Stimulated activated effector memory CD8-positive, alpha-beta T cell treated with anti-CD3 and anti-CD28 coated beads, Interleukin-12 subunit alpha, Interleukin-12 subunit beta, amount 100 ng/mL, for 72 hours (primary cell): Measurements from ENCODE around the gene CCDC33.

ENCODE experiments used
- ATAC-seq: fragments of 150-1000 bp; cut with Tn5 transposase; 2 replicates; pipeline ENCODE4 v1.10.0; 2021
- DNase-seq, 2 donors: peaks; one replicate each; pipeline ENCODE4 v3.0.0; 2021 to 2022; ENCODE audit warnings: low spot score in 2 of 2
- H3K27ac Mint-ChIP-seq: one replicate; pipeline ENCODE4 v1.8.0; 2022; ENCODE audit warnings: mild to moderate bottlenecking, mixed read lengths
- H3K36me3 Mint-ChIP-seq: one replicate; pipeline ENCODE4 v1.8.0; 2022; ENCODE audit warnings: mild to moderate bottlenecking, mixed read lengths
- H3K4me1 Mint-ChIP-seq: one replicate; pipeline ENCODE4 v1.8.0; 2022; ENCODE audit warnings: mixed read lengths
- H3K4me3 Mint-ChIP-seq: one replicate; pipeline ENCODE4 v1.8.0; 2022; ENCODE audit warnings: mild to moderate bottlenecking, mixed read lengths
- H3K9me3 Mint-ChIP-seq: one replicate; pipeline ENCODE4 v1.8.0; 2022; ENCODE audit warnings: mixed read lengths

CCDC33 gene

GRCh38 chr15:74300057-74300795, 64.1 kb downstream of the CCDC33 start:
- no peaks in the 10 kb centered on the region for H3K4me1 Mint-ChIP-seq
- no peaks in the 10 kb centered on the region for H3K9me3 Mint-ChIP-seq
- no peak for ATAC-seq
- no peaks in the 10 kb centered on the region for H3K36me3 Mint-ChIP-seq
- DNase-seq: no peak
- no peak overlapping the region for H3K4me3 Mint-ChIP-seq
- H3K27ac Mint-ChIP-seq: no peak overlapping the region

- DNase-seq (no peak), ATAC-seq (no peak)
- Mint-ChIP-seq H3K9me3 (no peaks in the 10 kb centered on the region), H3K4me1 (no peaks in the 10 kb centered on the region), H3K27ac (no peak overlapping the region), H3K4me3 (no peak overlapping the region), H3K36me3 (no peaks in the 10 kb centered on the region)
These were observed 65.6 kb downstream of the CCDC33 start for GRCh38 chr15:74301583-74302361.

- DNase-seq (peak in 1 of 2 donors; percentile 58), ATAC-seq (peak; percentile 46)
- Mint-ChIP-seq H3K27ac (no peak overlapping the region), H3K9me3 (no peaks in the 10 kb centered on the region), H3K36me3 (no peaks in the 10 kb centered on the region), H3K4me3 (no peak overlapping the region), H3K4me1 (no peaks in the 10 kb centered on the region)
These were observed 66.8 kb downstream of the CCDC33 start for GRCh38 chr15:74302821-74303359.

- no peaks in the 10 kb centered on the region for H3K4me1 Mint-ChIP-seq
- ATAC-seq (no peak), DNase-seq (no peak)
- H3K27ac Mint-ChIP-seq: no peak overlapping the region
- no peaks in the 10 kb centered on the region for H3K9me3 Mint-ChIP-seq
- no peak overlapping the region for H3K4me3 Mint-ChIP-seq
- H3K36me3 Mint-ChIP-seq: no peaks in the 10 kb centered on the region
These were observed 67.7 kb downstream of the CCDC33 start for GRCh38 chr15:74303741-74304309.

GRCh38 chr15:74304431-74304830, 68.3 kb downstream of the CCDC33 start:
- no peaks in the 10 kb centered on the region for H3K9me3 Mint-ChIP-seq
- H3K27ac Mint-ChIP-seq: no peak overlapping the region
- ATAC-seq (no peak), DNase-seq (no peak)
- H3K4me3 Mint-ChIP-seq: no peak overlapping the region
- no peaks in the 10 kb centered on the region for H3K36me3 Mint-ChIP-seq
- no peaks in the 10 kb centered on the region for H3K4me1 Mint-ChIP-seq

- no peak overlapping the region for H3K27ac Mint-ChIP-seq
- no peak for DNase-seq
- no peaks in the 10 kb centered on the region for H3K9me3 Mint-ChIP-seq
- no peaks in the 10 kb centered on the region for H3K36me3 Mint-ChIP-seq
- ATAC-seq: no peak
- no peak overlapping the region for H3K4me3 Mint-ChIP-seq
- no peaks in the 10 kb centered on the region for H3K4me1 Mint-ChIP-seq
These were observed 69.6 kb downstream of the CCDC33 start for GRCh38 chr15:74305687-74306086.

GRCh38 chr15:74306781-74307217, 70.7 kb downstream of the CCDC33 start:
- ATAC-seq (no peak), DNase-seq (no peak)
- Mint-ChIP-seq H3K4me3 (no peak overlapping the region), H3K27ac (no peak overlapping the region), H3K36me3 (no peaks in the 10 kb centered on the region), H3K4me1 (no peaks in the 10 kb centered on the region), H3K9me3 (no peaks in the 10 kb centered on the region)

GRCh38 chr15:74307827-74308811, 72.0 kb downstream of the CCDC33 start:
- H3K4me3 Mint-ChIP-seq: no peak overlapping the region
- H3K36me3 Mint-ChIP-seq: no peaks in the 10 kb centered on the region
- DNase-seq (peak in 1 of 2 donors; percentile 54), ATAC-seq (peak; percentile 68)
- H3K4me1 Mint-ChIP-seq: no peaks in the 10 kb centered on the region
- H3K9me3 Mint-ChIP-seq: no peaks in the 10 kb centered on the region
- no peak overlapping the region for H3K27ac Mint-ChIP-seq

- ATAC-seq (no peak), DNase-seq (no peak)
- no peaks in the 10 kb centered on the region for H3K9me3 Mint-ChIP-seq
- H3K4me1 Mint-ChIP-seq: peaks cover 13% of the 10 kb centered on the region
- no peak overlapping the region for H3K27ac Mint-ChIP-seq
- H3K4me3 Mint-ChIP-seq: no peak overlapping the region
- H3K36me3 Mint-ChIP-seq: no peaks in the 10 kb centered on the region
These were observed 75.8 kb downstream of the CCDC33 start for GRCh38 chr15:74311734-74312444.

- H3K9me3 Mint-ChIP-seq: no peaks in the 10 kb centered on the region
- no peaks in the 10 kb centered on the region for H3K36me3 Mint-ChIP-seq
- ATAC-seq (no peak), DNase-seq (no peak)
- H3K27ac Mint-ChIP-seq: no peak overlapping the region
- peaks cover 13% of the 10 kb centered on the region for H3K4me1 Mint-ChIP-seq
- no peak overlapping the region for H3K4me3 Mint-ChIP-seq
These were observed 76.4 kb downstream of the CCDC33 start for GRCh38 chr15:74312445-74313007.

GRCh38 chr15:74313889-74314288, 77.8 kb downstream of the CCDC33 start:
- Mint-ChIP-seq H3K4me3 (no peak overlapping the region), H3K4me1 (peaks cover 17% of the 10 kb centered on the region), H3K9me3 (no peaks in the 10 kb centered on the region), H3K27ac (peak overlapping the region; percentile 77), H3K36me3 (no peaks in the 10 kb centered on the region)
- ATAC-seq: no peak
- no peak for DNase-seq

GRCh38 chr15:74314795-74315438, 78.8 kb downstream of the CCDC33 start:
- Mint-ChIP-seq H3K4me3 (peak overlapping the region; percentile 40), H3K9me3 (no peaks in the 10 kb centered on the region), H3K27ac (peak overlapping the region; percentile 77), H3K36me3 (no peaks in the 10 kb centered on the region), H3K4me1 (peaks cover 19% of the 10 kb centered on the region)
- DNase-seq (peak in 1 of 2 donors; percentile 53), ATAC-seq (peak; percentile 33)

GRCh38 chr15:74315626-74316025, 79.5 kb downstream of the CCDC33 start:
- peak; percentile 51 for ATAC-seq
- H3K27ac Mint-ChIP-seq: peak overlapping the region; percentile 77

More at GRCh38 chr15:74315626-74316025, 79.5 kb downstream of the CCDC33 start:
- no peaks in the 10 kb centered on the region for H3K9me3 Mint-ChIP-seq
- peak overlapping the region; percentile 40 for H3K4me3 Mint-ChIP-seq
- peaks cover 19% of the 10 kb centered on the region for H3K4me1 Mint-ChIP-seq
- DNase-seq: peak in 1 of 2 donors; percentile 51
- H3K36me3 Mint-ChIP-seq: no peaks in the 10 kb centered on the region
